ENCODE results near the gene LAGE3.

DNA sequence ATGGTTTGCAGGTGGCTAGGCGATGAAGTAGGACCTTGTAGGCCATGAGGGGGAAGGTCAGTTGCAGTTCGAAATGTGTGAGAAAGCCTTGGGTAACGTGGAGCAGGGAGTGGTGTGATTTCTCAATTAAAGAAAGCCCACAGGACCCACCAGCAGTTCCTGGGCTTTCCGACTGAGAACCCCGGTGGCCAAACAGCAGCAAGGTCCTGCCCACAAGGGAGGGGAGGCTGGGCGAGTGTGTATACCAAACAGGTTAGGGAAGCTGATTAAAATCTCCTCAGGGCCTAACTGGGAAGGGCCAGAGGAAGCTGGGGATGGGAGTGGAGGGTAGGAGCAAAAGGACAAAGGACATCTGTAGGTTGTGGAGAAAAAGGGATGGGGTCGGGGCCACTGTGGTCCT, 48.2 kb downstream of the LAGE3 start:
- TF ChIP-seq, protein P1, sequence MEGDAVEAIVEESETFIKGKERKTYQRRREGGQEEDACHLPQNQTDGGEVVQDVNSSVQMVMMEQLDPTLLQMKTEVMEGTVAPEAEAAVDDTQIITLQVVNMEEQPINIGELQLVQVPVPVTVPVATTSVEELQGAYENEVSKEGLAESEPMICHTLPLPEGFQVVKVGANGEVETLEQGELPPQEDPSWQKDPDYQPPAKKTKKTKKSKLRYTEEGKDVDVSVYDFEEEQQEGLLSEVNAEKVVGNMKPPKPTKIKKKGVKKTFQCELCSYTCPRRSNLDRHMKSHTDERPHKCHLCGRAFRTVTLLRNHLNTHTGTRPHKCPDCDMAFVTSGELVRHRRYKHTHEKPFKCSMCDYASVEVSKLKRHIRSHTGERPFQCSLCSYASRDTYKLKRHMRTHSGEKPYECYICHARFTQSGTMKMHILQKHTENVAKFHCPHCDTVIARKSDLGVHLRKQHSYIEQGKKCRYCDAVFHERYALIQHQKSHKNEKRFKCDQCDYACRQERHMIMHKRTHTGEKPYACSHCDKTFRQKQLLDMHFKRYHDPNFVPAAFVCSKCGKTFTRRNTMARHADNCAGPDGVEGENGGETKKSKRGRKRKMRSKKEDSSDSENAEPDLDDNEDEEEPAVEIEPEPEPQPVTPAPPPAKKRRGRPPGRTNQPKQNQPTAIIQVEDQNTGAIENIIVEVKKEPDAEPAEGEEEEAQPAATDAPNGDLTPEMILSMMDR (IDR thresholded peaks at IDR 0.05; ENCODE audit: poor library complexity) = no peak
- TF ChIP-seq EZH2 (IDR thresholded peaks at IDR 0.05; ENCODE audit: borderline replicate concordance) (no peak), EZH2phosphoT487 (IDR thresholded peaks at IDR 0.05; ENCODE audit: low read depth, severe bottlenecking, unreplicated experiment) (no peak)

All from hepatocyte (in vitro differentiated cells).